Activated T-helper 1 cell treated with Interleukin-2 at 50 U/mL for 16 hours (primary cell): ENCODE results near the gene UEVLD.
"Not testable (repeated sequence)": the region's sequence is repeated elsewhere in the genome, so short reads cannot be mapped to it uniquely, and the experiment has no call there.

Experiments used
- DNase-seq: peaks from one replicate; pipeline ENCODE4 v3.0.0-alpha.2; 2020; ENCODE audit warnings: low read depth

Gene UEVLD

DNA sequence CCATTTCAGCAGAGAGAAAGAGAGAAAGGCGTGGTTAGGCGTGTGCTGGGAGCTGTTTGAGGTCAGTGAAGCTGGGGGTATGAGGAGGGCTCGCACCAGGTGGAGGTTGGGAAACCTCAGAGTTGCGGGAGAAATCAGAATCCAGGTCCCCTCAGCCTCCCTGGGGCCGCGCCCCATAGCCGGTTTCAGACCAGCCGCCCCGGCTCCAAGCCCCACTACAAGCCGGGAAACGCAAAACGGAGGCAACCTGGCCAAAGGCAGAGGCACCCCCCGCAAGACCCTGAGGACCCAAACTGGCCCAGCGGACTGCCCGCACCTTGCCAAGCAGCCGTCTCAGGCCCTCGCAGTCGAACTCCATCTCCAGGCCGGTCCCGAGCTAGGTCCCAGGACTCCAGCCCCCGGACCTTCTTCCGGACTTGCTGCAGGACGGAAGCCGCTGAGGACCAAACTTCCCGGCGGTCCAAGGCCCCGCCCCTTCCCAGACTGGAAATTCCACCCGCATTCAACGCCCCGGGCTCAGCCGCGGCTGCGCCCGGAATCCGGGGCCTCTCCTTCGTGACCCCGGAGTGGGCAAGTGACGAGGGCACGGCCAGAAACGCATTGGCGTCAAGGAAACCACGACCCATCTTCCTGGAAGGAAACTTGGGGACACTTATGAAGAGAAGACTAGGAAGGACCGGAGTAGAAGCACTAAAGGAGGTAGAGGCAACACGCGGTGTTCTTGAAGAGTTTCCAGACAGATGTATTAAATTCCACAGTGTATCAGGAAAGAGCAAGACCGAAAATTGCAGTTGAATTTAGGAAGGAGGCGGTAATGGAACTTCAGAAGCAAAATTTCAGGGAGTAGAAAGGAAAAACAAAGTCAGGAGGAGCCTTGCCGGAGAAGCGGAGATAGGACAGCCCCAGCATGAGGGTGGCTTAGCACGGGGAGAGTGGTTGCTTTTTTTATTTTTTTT, at the start of gene UEVLD:
TSS of gene UEVLD (minus strand) at position 438 of the 956 bp plus-strand sequence. CDS start at position 358, 80 bp downstream.
- peak; percentile 41 for DNase-seq

DNA sequence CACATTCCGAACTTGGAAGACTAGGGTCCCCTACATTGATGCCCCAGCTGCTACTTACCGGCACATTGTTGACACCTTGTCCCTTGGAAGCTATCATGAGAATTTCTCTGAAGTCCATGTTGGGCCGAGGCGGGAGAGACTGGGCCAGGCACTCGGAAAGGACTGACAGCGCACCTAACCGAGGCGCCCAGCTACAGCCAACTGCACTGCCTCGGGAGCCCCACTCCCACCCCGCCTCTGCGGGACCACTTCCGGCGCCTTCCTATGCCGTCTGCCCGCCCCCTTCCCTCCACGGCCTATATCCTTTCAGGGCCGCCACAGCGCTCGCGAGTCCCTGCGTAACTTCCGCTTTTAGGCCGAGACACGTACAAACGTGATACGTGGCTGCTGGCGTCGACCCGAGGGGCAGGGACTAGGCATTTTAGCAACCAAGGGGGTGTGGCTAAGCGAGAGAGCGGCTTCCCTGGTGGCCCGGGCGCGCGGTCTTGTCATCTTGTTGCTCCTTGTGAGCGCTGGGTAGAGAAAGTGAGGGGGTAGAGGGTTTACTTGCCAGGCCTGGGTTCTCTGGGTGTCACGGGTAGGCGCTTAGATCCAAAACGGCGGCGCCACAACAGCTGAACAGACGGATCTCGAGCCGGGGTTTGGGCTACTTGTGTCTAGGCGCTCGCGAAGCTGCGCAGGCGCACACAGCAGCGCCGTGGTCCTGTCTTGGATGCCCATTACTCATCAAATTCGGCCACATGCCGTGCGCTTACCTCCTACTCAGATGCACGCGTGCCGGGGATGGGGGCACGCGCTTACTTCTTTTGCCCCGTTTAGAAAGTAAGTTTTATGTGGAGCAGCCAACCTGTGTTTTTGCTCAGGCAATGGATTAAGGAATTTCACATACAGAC, 45.9 kb upstream of the UEVLD start, which contains the start of gene SPTY2D1:
TSS of gene SPTY2D1 (minus strand) at position 203 of the 893 bp plus-strand sequence. CDS start at position 118, 85 bp downstream.
- DNase-seq: peak; percentile 95

DNA sequence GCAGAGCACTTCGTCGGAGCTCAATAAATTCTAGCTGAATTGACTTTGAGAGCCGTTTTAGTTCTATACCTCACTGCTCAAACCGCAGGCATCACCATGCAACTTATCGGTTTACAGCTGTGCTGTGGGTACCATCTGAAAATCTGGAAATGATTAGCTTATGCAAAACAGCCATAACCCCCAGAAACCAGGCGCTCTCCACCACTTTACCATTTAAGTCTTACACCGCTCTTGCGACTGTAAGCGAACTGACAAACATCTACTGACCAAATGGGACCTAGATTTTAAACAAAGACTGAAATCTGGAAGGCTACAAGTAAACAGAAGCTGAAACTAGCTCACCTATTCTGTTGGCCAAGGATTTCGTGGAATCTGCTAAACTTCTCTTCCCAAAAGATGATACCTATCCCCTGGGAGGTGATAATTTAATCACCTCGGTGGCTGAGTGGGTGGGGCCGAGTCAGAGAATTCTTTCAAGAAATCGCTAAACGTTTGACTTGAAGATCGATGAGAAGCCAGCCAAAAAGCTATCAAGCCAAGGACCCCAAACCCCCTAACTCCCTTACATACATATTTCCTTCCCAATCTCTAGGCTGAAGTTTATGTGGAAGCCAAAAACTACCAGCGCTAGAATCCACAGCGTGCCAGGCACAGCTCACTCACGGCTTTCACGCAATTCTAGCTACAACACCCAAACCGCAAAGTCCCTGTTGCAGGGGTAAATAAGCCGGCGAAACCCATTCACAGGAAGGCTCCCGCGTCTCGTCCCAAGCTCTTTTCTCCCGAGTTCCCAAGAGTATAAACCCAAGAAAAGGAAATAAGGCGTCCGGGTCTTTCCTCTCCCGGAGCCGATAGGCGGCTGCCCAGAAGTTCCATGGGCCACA, 45.0 kb upstream of the UEVLD start:
- no peak for DNase-seq

DNA sequence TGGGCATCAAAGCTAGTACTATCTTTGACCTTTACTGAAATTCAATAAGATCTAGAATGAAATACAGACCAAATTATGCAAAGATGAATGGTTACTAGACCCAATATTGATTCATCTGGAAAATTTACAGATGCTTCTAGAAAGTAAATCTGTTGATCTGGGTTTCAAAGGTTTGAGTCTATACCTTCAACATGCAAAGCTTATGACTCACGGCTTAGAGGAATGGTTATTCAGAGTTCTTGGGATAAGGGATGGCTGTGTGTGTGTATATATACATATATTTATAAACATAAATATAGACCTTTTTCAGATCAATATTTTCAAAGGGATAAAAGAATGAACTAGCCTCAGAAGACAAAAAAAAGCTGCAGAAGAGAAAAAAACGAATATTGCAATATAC, 44.3 kb upstream of the UEVLD start:
- DNase-seq: no peak

DNA sequence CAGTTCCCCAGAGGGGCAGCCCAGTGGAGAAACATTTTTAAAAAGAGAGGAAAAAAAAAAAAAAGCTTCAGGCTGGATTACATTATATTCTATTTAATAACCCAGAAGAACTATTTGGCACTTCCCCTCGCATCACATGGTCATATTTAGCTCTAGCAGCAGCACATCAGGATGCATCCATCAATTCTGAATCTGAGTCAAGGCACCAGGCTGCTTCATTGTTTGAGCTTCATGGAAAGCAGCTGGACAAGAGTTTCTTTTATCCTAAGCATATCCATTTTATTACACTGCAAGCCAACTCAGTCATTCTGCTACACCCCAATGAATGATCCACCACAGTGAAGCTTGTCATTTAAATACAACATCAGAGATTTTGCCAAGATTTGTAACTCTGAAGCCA, 35.6 kb upstream of the UEVLD start:
- DNase-seq: no peak

DNA sequence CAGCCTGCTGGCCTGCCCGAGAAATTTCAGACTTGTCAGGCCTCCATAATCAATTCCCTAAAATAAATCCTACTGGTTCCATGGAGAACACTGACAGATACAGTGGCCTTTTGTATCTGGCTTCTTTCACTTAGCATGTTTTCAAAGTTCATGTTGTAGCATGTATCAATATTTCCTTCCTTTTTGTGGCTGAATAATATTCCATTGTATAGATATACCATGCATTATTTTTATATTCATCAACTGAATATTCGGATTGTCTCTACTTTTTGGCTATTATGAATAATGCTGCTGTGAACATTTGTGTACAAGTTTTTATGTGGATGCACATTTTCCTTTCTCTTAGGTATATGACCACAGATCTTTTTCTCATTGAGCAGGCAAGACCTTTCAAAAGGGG, 35.2 kb upstream of the UEVLD start:
- DNase-seq: no peak

DNA sequence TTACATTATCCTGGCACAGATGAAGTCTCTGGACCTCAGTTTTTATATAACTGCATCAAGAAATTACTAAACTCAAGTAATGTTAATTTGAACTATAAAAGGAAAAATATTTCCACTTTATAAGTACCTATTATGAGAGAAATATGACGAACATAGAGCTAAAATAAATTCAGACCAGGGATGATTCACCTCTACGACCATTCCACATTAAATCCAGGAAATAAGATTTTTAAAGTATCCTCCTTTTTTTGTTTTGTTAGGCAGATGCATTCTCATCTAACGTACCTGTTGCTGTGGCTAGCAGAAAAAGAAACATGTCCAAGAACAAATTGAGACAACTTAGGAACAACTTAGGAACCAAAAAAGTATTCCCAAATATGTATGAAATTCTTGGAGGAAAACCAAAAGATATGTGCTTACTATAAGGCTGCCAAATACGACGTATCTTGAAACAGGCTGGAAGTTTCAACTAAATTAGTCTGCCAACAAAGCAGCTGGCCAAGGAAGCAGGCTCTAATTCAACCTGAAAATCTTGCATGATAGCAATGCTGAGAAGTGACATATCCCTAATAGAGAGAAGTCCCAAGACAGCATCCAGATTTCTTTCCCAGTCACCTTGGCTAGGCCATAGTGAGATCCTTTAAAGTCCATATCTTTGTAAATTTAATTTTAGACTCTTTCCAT, 29.9 kb upstream of the UEVLD start:
- no peak for DNase-seq

DNA sequence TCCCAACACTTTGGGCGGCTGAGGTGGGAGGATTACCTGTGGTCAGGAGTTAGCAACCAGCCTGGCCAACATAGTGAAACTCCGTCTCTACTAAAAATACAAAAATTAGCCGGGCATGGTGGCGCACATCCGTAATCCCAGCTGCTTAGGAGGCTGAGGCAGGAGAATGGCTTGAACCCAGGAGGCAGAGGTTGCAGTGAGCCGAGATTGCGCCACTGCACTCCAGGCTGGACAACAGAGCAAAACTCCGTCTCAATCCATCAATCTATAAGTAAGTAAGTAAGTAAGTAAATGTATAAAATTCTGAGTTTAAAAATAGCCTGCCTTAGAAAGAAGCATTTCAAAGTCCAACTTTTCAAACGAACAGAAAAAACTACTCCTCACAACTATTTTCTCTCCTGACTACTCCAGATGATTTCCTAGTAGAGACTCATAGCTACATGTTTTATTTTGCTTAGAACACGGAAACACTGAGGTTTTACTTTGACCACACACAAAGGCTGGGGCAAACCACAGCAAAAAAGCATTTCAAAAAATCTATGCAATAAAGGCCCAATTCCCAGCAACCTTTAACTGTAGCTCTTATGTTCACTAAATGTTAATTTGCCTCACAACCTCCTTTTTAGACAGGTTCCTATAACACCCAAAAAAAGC, 29.3 kb upstream of the UEVLD start:
- DNase-seq: no peak

DNA sequence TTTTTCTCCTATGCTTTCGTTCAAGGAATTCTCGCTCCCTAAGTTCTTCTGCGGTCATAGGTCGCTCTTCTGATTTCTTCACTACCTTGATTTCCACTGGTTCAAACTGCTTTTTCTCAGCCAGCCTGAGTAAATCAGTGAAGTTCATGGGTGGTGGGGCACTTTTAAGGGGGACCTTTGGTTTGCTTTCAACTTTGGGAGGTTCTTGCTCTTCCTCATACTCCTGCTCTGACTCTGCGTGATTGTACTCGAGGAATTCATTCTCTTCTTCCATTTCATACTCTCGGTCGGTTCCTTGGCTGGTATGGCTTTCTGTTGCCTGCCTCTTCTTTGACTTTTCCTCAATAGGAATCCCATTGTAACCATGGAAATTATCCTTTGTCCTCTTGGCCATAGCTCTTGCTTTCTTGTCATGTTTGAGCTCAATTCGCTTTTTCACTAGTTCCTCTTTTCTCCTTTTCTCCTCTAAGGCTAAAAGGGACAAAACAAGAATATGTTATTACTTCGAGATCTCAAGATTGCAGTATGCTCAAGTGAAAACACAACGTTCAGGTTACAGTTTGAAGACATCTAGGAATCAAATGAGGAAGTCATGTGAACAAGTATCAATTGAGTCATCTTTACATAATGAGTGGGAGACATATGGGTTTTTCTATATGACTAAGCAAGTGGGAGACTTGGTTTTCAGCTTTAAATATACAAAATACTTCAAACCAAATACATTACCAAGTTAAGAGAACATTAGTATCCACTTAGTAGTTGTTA, 27.3 kb upstream of the UEVLD start:
- DNase-seq: no peak

DNA sequence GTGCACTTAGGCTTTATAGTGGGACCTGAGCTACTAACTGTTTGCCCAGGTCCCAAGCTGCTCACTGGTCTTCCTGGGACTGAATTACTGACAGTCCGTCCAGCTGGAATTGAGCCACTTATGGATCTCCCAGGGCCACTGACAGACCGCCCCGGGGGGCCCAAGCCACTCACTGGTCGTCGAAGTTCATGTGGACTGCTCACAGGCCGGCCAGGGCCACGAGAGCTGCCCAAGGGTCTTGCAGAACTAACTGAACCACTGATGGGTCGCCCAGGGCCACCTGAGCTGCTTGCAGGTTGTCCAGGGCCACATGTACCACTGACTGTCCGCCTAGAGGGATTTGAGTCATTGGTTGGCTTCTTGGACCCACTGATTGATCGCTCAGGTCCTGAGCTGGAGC, 26.1 kb upstream of the UEVLD start:
- no peak for DNase-seq

DNA sequence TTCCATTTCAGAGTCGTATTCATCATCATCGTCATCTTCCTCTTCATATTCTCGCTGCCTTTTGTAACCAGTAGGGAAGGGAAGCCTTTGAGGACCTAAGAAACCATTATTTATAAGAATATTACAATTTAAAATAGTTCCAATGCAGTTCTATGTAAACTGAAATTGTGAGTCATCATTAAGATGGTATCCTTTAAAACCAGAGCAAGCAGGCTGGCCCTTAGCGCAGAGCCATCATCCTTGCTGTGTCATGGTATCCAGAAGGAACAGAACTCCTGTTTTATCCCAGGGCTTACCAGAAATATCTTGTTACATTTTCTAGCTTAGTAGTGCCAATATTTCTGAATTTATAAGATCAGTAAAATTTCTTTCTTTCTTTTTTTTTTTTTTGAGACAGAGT, 23.9 kb upstream of the UEVLD start:
- DNase-seq: no peak

DNA sequence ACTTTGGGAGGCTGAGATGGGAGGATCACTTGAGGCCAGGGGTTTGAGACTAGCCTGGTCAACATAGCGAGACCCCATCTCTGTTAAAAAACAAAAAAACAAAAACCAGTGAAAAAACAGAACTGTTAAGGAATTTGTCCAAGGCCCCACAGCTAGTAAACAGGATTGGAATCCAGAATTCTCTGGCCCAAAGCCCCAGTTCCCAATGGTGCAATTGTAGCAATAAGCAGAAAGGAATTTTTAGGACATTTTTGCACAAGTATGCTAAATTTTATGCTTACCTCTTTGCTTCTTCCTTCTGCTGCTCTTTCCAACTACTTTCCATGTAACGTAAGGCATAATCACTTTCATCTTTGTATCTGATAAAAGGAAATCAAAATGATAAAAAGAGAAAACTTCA, 22.7 kb upstream of the UEVLD start:
- DNase-seq: no peak

DNA sequence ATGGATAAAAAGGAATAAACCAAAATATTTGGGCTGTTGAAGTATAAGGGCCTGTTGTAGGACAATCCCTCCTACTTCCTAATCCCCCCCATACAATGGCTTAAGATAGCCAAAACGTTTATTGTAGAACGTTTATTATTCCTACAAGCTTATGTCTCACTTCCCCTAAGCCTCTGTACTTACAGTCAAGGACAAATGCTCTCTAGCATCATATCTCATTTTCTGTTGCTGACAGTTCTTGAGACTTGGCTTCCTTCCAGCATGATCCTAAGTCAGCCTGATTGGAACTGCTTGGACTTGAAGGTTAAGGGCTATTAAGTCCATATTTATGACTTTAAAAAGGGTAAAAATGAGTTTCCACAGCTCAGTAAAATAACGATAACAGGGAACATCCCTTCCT, 19.8 kb upstream of the UEVLD start:
- no peak for DNase-seq

DNA sequence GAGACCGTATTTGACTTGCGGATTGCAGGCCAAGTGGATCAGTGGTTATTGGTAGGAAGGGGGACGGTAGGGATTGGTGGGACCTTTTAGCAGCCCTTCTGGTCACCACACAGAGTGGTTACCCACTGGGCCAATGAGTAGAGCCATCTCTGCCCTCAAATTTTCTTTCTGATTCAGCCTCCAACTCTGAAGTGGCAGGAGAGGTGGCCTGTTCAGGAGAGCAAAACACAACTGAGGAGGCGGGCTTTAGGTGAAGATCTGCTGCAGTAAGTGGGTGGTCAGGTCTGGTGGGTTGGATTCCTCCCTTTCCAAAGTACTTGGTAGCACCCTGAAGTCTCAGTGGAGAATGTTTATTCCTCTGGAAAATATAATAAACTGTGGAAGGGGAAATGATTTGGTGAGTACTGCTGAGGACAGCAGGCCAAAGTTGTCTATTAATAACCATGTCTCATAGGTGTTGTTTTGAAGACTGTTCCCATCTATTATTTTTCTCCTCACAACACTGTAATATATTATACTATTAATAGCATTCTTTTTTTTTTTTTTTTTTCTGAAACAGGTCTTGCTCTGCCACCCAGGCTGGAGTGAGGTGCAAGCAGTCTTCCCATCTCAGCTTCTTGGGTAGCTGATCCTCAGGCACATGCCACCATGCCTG, 12.5 kb upstream of the UEVLD start:
- no peak for DNase-seq

DNA sequence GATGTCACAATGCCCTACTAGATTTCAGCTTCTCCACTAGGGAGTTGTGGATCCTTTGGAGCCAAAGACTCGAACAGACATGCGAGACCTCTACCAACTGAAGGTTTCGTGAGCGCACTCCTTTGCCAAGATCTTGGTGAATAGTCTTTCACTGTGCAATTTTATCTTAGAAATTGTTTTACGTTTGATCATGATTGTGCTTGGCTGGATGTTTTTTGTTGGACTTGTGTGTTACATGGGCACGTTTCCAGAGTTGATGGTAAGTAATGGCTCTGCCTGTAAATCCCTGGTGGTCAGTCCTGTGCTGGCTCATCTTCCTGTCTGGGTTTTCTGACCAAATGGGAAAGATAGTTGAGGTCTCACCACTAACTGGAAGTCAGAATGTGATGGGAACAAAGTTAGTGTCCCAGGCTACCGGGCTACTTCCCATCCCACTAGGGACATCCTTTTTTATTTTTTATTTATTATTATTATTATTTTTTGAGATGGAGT, 11.3 kb upstream of the UEVLD start, which contains the start of gene MISFA:
TSS of gene MISFA (plus strand) at position 51 of the 492 bp plus-strand sequence. CDS start at position 191, 140 bp downstream.
- DNase-seq: no peak

DNA sequence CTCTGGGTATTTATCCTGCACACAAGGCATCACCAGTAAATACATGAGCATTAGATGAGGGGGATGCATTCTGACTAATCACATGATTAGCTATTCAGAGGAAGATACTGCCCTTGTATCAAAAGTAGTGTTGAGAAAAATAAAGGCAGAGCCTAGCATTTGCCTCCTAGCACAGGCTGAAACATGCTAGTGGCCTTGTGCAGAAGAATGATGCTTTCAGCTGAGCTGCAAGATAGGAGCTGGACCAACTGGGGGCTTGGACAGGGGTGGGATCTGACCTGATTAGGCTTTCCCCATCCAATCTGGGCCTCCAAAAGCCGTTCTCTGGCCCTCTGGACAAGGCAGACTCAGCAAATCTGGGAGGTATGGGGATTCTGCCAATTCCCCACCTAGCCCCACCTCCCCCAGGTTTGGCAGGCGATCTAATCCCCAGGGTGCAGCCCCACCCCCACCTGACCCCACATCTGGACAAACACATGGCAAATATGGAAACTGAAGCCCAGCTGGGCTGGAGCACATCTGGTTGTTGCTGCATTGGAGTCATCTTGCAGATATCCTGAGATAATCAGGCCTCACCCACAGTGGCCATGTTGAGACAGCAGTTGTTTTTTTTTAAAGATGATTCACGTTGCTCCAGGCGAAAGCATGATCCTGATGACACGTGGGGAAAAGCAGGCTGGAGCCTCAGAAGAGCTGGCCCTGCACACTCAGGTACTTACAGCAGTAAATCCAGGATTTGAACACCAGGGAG, 6.6 kb upstream of the UEVLD start:
- no peak for DNase-seq

DNA sequence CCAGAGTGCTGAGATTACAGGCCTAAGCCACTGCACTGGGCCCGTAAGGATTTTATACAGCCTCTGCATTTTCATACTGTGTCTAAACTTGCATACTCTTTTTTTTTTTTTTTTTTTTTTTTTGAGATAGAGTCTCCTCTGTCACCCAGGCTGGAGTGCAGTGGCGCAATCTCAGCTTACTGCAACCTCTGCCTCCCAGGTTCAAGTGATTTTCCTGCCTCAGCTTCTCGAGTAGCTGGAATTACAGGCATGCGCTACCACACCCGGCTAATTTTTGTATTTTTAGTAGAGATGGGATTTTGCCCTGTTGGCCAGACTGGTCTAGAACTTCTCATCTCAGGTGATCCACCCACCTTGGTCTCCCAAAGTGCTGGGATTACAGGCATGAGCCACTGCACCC, 5.6 kb upstream of the UEVLD start:
- DNase-seq: not testable (repeated sequence)

DNA sequence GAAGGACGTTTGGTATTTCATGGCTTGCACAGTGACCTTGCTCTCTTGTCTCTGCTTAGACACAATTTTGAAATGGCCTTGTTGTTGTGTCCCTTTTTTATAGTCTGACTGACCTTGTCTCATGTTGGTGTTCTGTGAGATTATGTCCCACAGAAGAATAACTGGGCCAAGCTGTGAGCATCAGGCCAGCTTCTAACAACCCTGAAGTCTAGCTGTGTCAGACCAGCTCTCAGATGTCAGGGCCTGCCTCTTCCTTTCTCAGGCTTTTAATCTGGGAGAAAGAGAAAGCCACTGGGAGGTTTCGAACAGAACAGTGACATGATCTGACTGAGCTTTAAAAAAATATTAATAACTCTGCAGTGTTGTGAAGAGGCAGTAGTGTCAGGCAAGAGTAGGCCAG, 2.0 kb upstream of the UEVLD start:
- DNase-seq: no peak
